ENCODE data around the gene SUSD4.
"Not testable (repeated sequence)": the region's sequence is repeated elsewhere in the genome, so short reads cannot be mapped to it uniquely, and the experiment has no call there.

Gene SUSD4

GRCh38 chr1:223363856-223364684 lies at the start of gene SUSD4:
Gene SUSD4, minus strand, starts transcription at chr1:223364176. Its CDS starts 751 bp downstream, at chr1:223363425.
- Mint-ChIP-seq H3K27ac (no peak within 1 kb of the TSS), H3K36me3 (ENCODE audit: low read depth) (no peaks in the 10 kb centered on the region)

GRCh38 chr1:223413216-223413615 lies 49.2 kb upstream of the SUSD4 start:
- intact Hi-C loops (cut with micrococcal nuclease), result no loop called here
- Mint-ChIP-seq H3K36me3 (ENCODE audit: low read depth) (no peaks in the 10 kb centered on the region), H3K4me1 (ENCODE audit: low read depth) (no peaks in the 10 kb centered on the region), H3K27ac (no peak overlapping the region), H3K4me3 (no peak overlapping the region), H3K9me3 (no peaks in the 10 kb centered on the region), H3K27me3 (peaks cover 12% of the 10 kb centered on the region)

More at GRCh38 chr1:223363856-223364684, at the start of gene SUSD4:
- peak within 1 kb of the TSS; percentile 70 for H3K4me3 Mint-ChIP-seq
- intact Hi-C loops (cut with micrococcal nuclease), result no loop called here
- peaks cover 66% of the 10 kb centered on the region for H3K27me3 Mint-ChIP-seq
- no peaks in the 10 kb centered on the region for H3K9me3 Mint-ChIP-seq
- H3K4me1 Mint-ChIP-seq (ENCODE audit: low read depth), result peaks cover 22% of the 10 kb centered on the region

GRCh38 chr1:223411710-223412109 lies 47.7 kb upstream of the SUSD4 start:
- peaks cover 12% of the 10 kb centered on the region for H3K27me3 Mint-ChIP-seq
- no peaks in the 10 kb centered on the region for H3K36me3 Mint-ChIP-seq (ENCODE audit: low read depth)
- intact Hi-C loops (cut with micrococcal nuclease), result no loop called here
- H3K4me3 Mint-ChIP-seq, result no peak overlapping the region
- no peak overlapping the region for H3K27ac Mint-ChIP-seq
- no peaks in the 10 kb centered on the region for H3K4me1 Mint-ChIP-seq (ENCODE audit: low read depth)
- no peaks in the 10 kb centered on the region for H3K9me3 Mint-ChIP-seq

GRCh38 chr1:223411309-223411708 lies 47.3 kb upstream of the SUSD4 start:
- no peak overlapping the region for H3K4me3 Mint-ChIP-seq
- H3K36me3 Mint-ChIP-seq (ENCODE audit: low read depth), result no peaks in the 10 kb centered on the region
- intact Hi-C loops (cut with micrococcal nuclease), result no loop called here
- no peak overlapping the region for H3K27ac Mint-ChIP-seq
- H3K4me1 Mint-ChIP-seq (ENCODE audit: low read depth), result no peaks in the 10 kb centered on the region
- peaks cover 14% of the 10 kb centered on the region for H3K27me3 Mint-ChIP-seq
- H3K9me3 Mint-ChIP-seq, result no peaks in the 10 kb centered on the region

GRCh38 chr1:223410036-223410435 lies 46.1 kb upstream of the SUSD4 start:
- Mint-ChIP-seq H3K27ac (no peak overlapping the region), H3K4me1 (ENCODE audit: low read depth) (no peaks in the 10 kb centered on the region), H3K9me3 (peaks cover 4% of the 10 kb centered on the region), H3K4me3 (no peak overlapping the region), H3K36me3 (ENCODE audit: low read depth) (no peaks in the 10 kb centered on the region), H3K27me3 (peaks cover 23% of the 10 kb centered on the region)
- intact Hi-C loops (cut with micrococcal nuclease), result no loop called here

GRCh38 chr1:223405507-223405906 lies 41.5 kb upstream of the SUSD4 start:
- Mint-ChIP-seq H3K36me3 (ENCODE audit: low read depth) (no peaks in the 10 kb centered on the region), H3K4me1 (ENCODE audit: low read depth) (no peaks in the 10 kb centered on the region), H3K9me3 (peaks cover 32% of the 10 kb centered on the region), H3K27ac (no peak overlapping the region), H3K27me3 (peaks cover 15% of the 10 kb centered on the region), H3K4me3 (no peak overlapping the region)
- intact Hi-C loops (cut with micrococcal nuclease), result no loop called here

- Mint-ChIP-seq H3K4me3 (no peak overlapping the region), H3K27ac (no peak overlapping the region), H3K27me3 (peaks cover 15% of the 10 kb centered on the region), H3K4me1 (ENCODE audit: low read depth) (no peaks in the 10 kb centered on the region), H3K36me3 (ENCODE audit: low read depth) (no peaks in the 10 kb centered on the region), H3K9me3 (peaks cover 32% of the 10 kb centered on the region)
- intact Hi-C loops (cut with micrococcal nuclease), result no loop called here
Measured at GRCh38 chr1:223403184-223403815, 39.3 kb upstream of the SUSD4 start.

- peaks cover 32% of the 10 kb centered on the region for H3K9me3 Mint-ChIP-seq
- H3K36me3 Mint-ChIP-seq (ENCODE audit: low read depth), result no peaks in the 10 kb centered on the region
- no peak overlapping the region for H3K27ac Mint-ChIP-seq
- H3K27me3 Mint-ChIP-seq, result peaks cover 15% of the 10 kb centered on the region
- no peaks in the 10 kb centered on the region for H3K4me1 Mint-ChIP-seq (ENCODE audit: low read depth)
- no peak overlapping the region for H3K4me3 Mint-ChIP-seq
- intact Hi-C loops (cut with micrococcal nuclease), result no loop called here
Measured at GRCh38 chr1:223402790-223403142, 38.8 kb upstream of the SUSD4 start.

GRCh38 chr1:223401873-223402789 lies 38.2 kb upstream of the SUSD4 start:
- intact Hi-C loops (cut with micrococcal nuclease), result no loop called here
- Mint-ChIP-seq H3K4me3 (no peak overlapping the region), H3K27ac (no peak overlapping the region), H3K9me3 (peaks cover 32% of the 10 kb centered on the region), H3K27me3 (peaks cover 15% of the 10 kb centered on the region), H3K36me3 (ENCODE audit: low read depth) (no peaks in the 10 kb centered on the region), H3K4me1 (ENCODE audit: low read depth) (no peaks in the 10 kb centered on the region)

GRCh38 chr1:223399393-223399792 lies 35.4 kb upstream of the SUSD4 start:
- H3K27ac Mint-ChIP-seq; H3K4me1 Mint-ChIP-seq (ENCODE audit: low read depth); intact Hi-C loops (cut with micrococcal nuclease); H3K27me3 Mint-ChIP-seq; H3K4me3 Mint-ChIP-seq; H3K36me3 Mint-ChIP-seq (ENCODE audit: low read depth): not testable (repeated sequence)
- peaks cover 22% of the 10 kb centered on the region for H3K9me3 Mint-ChIP-seq

GRCh38 chr1:223394706-223395105 lies 30.7 kb upstream of the SUSD4 start:
- Mint-ChIP-seq H3K4me1 (ENCODE audit: low read depth) (no peaks in the 10 kb centered on the region), H3K4me3 (no peak overlapping the region), H3K9me3 (no peaks in the 10 kb centered on the region), H3K36me3 (ENCODE audit: low read depth) (no peaks in the 10 kb centered on the region), H3K27ac (no peak overlapping the region), H3K27me3 (peaks cover 42% of the 10 kb centered on the region)
- intact Hi-C loops (cut with micrococcal nuclease), result no loop called here

GRCh38 chr1:223394242-223394641 lies 30.3 kb upstream of the SUSD4 start:
- Mint-ChIP-seq H3K4me3 (no peak overlapping the region), H3K9me3 (no peaks in the 10 kb centered on the region), H3K27ac (no peak overlapping the region), H3K36me3 (ENCODE audit: low read depth) (no peaks in the 10 kb centered on the region), H3K27me3 (peaks cover 45% of the 10 kb centered on the region), H3K4me1 (ENCODE audit: low read depth) (no peaks in the 10 kb centered on the region)
- intact Hi-C loops (cut with micrococcal nuclease), result no loop called here

- intact Hi-C loops (cut with micrococcal nuclease), result no loop called here
- peaks cover 48% of the 10 kb centered on the region for H3K27me3 Mint-ChIP-seq
- H3K27ac Mint-ChIP-seq, result no peak within 1 kb of the TSS
- H3K4me1 Mint-ChIP-seq (ENCODE audit: low read depth), result no peaks in the 10 kb centered on the region
- H3K4me3 Mint-ChIP-seq, result no peak within 1 kb of the TSS
- no peaks in the 10 kb centered on the region for H3K36me3 Mint-ChIP-seq (ENCODE audit: low read depth)
- H3K9me3 Mint-ChIP-seq, result no peaks in the 10 kb centered on the region
Measured at GRCh38 chr1:223393275-223394214, 29.6 kb upstream of the SUSD4 start, which contains the start of gene CCDC185. Gene CCDC185, plus strand, starts transcription at chr1:223393415. Its CDS starts 61 bp downstream, at chr1:223393476.
